ENCODE results near the gene C17orf50.

DNA sequence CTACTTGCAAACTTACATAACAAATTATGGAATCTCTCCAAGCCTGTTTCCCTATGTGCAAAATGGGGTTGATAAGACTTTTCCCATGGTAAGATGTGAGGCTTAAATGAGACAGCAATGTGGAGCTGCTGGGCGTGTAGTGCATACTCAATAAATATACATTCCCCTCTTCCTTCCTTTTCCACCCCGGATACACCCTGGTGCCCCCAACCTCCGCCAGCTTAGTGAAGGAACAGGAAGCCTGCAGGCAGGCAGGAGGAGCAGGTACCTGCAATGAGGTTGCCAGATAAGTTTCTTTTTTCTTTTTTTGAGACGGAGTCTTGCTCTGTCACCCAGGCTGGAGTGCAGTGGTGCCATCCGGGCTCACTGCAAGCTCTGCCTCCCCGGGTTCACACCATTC, 14.9 kb downstream of the C17orf50 start:
- TF ChIP-seq CTCF (IDR thresholded peaks at IDR 0.05) (no peak), EP300 (IDR thresholded peaks at IDR 0.05) (no peak)

Measured in ovary (tissue), 3 donors.